ENCODE measurements around the gene KIF4A. TPM values are rescaled to one million over a fixed set of nuclear protein-coding genes. Genes with fewer than 3 reads are reported as not detected.

KIF4A gene
- total RNA-seq, 1 experiment from 2014 or later = 40.3 TPM

DNA sequence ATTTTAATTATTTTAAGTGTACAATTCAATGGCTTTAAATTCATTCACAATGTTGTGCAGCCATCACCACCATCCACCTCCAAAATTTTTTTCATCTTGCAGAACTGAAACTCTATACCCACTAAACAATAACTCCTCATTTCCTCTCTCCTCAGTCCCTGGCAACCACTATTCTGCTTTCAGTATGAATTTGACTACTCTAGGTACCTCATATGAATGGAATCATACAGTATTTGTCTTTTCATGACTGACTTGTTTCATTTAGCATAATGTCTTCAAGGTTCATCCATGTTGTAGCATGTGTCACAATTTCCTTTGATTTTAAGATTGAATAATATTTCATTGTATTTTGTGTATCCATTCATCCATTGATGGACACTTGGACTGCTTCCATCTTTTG, 46.9 kb downstream of the KIF4A start:
- Histone ChIP-seq H3K79me2 (ENCODE audit: insufficient read depth, low read length) (no peaks in the 10 kb centered on the region), H3K27me3 (ENCODE audit: insufficient read depth, low read length) (no peaks in the 10 kb centered on the region), H3K9me3 (ENCODE audit: control insufficient read depth in 1 of 2, insufficient read depth in 1 of 2, low read depth in 1 of 2, low read length in 2 of 2) (no peaks in the 10 kb centered on the region), H3K4me3 (replicated peaks in 1 of 2; ENCODE audit: low read depth in 1 of 2, low read length in 2 of 2) (no peak overlapping the region), H4K20me1 (ENCODE audit: insufficient read depth) (no peaks in the 10 kb centered on the region), H2AFZ (ENCODE audit: low read depth, low read length, poor library complexity, severe bottlenecking) (no peak overlapping the region), H3K9me2 (ENCODE audit: insufficient read depth) (no peaks in the 10 kb centered on the region), H3K9ac (ENCODE audit: low read length) (no peak overlapping the region), H3K36me3 (ENCODE audit: control insufficient read depth in 1 of 2, insufficient read depth in 2 of 2, low read length in 2 of 2) (0 out of 4 replicates have a peak, but pooled peaks cover 0 to 5% of the 10 kb centered on the region in 2 experiments), H3K4me1 (ENCODE audit: control insufficient read depth in 1 of 2, insufficient read depth in 2 of 2, low read length in 2 of 2) (no peaks in the 10 kb centered on the region), H3K27ac (ENCODE audit: low read depth, low read length) (no peak overlapping the region), H3K4me2 (ENCODE audit: low read length) (no peak overlapping the region)
- ChIA-PET RAD21 (ENCODE audit: low non-redundant PET in 1 of 2, low total read pairs in 2 of 2, uncharacterized antibody in 2 of 2, unreplicated experiment in 2 of 2) (no interaction called here), CTCF (no interaction called here), POLR2A (no interaction called here)
- DNase-seq (ENCODE audit: low read depth, low spot score) (no peak), ATAC-seq (no peak)
- no TSS peak for BruUV-seq (replicated peaks)
- intact Hi-C loops (cut with micrococcal nuclease) = no loop called here
- TF ChIP-seq, protein P1, sequence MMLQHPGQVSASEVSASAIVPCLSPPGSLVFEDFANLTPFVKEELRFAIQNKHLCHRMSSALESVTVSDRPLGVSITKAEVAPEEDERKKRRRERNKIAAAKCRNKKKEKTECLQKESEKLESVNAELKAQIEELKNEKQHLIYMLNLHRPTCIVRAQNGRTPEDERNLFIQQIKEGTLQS (IDR thresholded peaks at IDR 0.05) = no peak

DNA sequence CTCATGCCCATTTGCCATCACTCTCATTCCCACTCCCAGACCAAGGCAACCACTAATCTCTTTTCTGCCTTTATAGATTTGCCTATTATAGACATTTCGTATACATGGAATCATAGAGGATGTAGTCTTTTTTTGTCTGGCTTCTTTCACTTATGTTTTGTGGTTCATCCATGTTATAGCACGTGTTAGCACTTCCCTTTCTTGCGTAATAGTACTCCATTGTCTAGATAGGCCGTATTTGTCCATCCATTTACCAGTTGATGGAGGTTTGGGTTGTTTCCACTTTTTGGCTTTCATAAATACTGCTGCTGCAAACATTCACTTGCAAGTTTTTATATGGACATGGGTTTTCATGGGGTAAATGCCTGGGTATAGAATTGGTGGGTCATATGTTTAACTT, 48.4 kb downstream of the KIF4A start:
- no peaks in the 10 kb centered on the region for H3K79me2 ChIP-seq (ENCODE audit: insufficient read depth, low read length)
- ATAC-seq (no peak), DNase-seq (ENCODE audit: low read depth, low spot score) (no peak)
- no peaks in the 10 kb centered on the region for H4K20me1 ChIP-seq (ENCODE audit: insufficient read depth)
- no peak overlapping the region for H3K9ac ChIP-seq (ENCODE audit: low read length)
- ChIA-PET CTCF (no interaction called here), POLR2A (no interaction called here), RAD21 (ENCODE audit: low non-redundant PET in 1 of 2, low total read pairs in 2 of 2, uncharacterized antibody in 2 of 2, unreplicated experiment in 2 of 2) (no interaction called here)
- intact Hi-C loops (cut with micrococcal nuclease) = no loop called here
- no peak overlapping the region for H2AFZ ChIP-seq (ENCODE audit: low read depth, low read length, poor library complexity, severe bottlenecking)
- no TSS peak for BruUV-seq (replicated peaks)
- no peaks in the 10 kb centered on the region for H3K9me3 ChIP-seq (ENCODE audit: control insufficient read depth in 1 of 2, insufficient read depth in 1 of 2, low read depth in 1 of 2, low read length in 2 of 2)
- H3K27me3 ChIP-seq (ENCODE audit: insufficient read depth, low read length) = no peaks in the 10 kb centered on the region
- no peaks in the 10 kb centered on the region for H3K9me2 ChIP-seq (ENCODE audit: insufficient read depth)
- H3K36me3 ChIP-seq (ENCODE audit: control insufficient read depth in 1 of 2, insufficient read depth in 2 of 2, low read length in 2 of 2) = peaks cover 0 to 13% of the 10 kb centered on the region in 2 experiments; a peak in 2 of 4 replicates
- no peak overlapping the region for H3K4me2 ChIP-seq (ENCODE audit: low read length)
- no peaks in the 10 kb centered on the region for H3K4me1 ChIP-seq (ENCODE audit: control insufficient read depth in 1 of 2, insufficient read depth in 2 of 2, low read length in 2 of 2)
- no peak overlapping the region for H3K27ac ChIP-seq (ENCODE audit: low read depth, low read length)
- TF ChIP-seq, protein P1 (IDR thresholded peaks at IDR 0.05) = no peak
- TF ChIP-seq, protein P2, sequence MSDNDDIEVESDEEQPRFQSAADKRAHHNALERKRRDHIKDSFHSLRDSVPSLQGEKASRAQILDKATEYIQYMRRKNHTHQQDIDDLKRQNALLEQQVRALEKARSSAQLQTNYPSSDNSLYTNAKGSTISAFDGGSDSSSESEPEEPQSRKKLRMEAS (IDR thresholded peaks at IDR 0.05) = no peak
- TF ChIP-seq EZH2 (IDR thresholded peaks at IDR 0.05) = no peak
- TF ChIP-seq ELF1 (IDR thresholded peaks at IDR 0.05; ENCODE audit: borderline replicate concordance, low read depth) = no peak
- no peak for TF ChIP-seq CBX3 (IDR thresholded peaks at IDR 0.05; ENCODE audit: low read depth)
- TF ChIP-seq, protein P3, sequence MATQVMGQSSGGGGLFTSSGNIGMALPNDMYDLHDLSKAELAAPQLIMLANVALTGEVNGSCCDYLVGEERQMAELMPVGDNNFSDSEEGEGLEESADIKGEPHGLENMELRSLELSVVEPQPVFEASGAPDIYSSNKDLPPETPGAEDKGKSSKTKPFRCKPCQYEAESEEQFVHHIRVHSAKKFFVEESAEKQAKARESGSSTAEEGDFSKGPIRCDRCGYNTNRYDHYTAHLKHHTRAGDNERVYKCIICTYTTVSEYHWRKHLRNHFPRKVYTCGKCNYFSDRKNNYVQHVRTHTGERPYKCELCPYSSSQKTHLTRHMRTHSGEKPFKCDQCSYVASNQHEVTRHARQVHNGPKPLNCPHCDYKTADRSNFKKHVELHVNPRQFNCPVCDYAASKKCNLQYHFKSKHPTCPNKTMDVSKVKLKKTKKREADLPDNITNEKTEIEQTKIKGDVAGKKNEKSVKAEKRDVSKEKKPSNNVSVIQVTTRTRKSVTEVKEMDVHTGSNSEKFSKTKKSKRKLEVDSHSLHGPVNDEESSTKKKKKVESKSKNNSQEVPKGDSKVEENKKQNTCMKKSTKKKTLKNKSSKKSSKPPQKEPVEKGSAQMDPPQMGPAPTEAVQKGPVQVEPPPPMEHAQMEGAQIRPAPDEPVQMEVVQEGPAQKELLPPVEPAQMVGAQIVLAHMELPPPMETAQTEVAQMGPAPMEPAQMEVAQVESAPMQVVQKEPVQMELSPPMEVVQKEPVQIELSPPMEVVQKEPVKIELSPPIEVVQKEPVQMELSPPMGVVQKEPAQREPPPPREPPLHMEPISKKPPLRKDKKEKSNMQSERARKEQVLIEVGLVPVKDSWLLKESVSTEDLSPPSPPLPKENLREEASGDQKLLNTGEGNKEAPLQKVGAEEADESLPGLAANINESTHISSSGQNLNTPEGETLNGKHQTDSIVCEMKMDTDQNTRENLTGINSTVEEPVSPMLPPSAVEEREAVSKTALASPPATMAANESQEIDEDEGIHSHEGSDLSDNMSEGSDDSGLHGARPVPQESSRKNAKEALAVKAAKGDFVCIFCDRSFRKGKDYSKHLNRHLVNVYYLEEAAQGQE (IDR thresholded peaks at IDR 0.05; ENCODE audit: low read depth) = no peak
- no peak for TF ChIP-seq EZH2phosphoT487 (IDR thresholded peaks at IDR 0.05; ENCODE audit: borderline replicate concordance)
- no peak for TF ChIP-seq RAD21 (IDR thresholded peaks at IDR 0.05; ENCODE audit: low read depth)
- TF ChIP-seq SIN3A (IDR thresholded peaks at IDR 0.05; ENCODE audit: low read depth) = no peak
- TF ChIP-seq, protein P4, sequence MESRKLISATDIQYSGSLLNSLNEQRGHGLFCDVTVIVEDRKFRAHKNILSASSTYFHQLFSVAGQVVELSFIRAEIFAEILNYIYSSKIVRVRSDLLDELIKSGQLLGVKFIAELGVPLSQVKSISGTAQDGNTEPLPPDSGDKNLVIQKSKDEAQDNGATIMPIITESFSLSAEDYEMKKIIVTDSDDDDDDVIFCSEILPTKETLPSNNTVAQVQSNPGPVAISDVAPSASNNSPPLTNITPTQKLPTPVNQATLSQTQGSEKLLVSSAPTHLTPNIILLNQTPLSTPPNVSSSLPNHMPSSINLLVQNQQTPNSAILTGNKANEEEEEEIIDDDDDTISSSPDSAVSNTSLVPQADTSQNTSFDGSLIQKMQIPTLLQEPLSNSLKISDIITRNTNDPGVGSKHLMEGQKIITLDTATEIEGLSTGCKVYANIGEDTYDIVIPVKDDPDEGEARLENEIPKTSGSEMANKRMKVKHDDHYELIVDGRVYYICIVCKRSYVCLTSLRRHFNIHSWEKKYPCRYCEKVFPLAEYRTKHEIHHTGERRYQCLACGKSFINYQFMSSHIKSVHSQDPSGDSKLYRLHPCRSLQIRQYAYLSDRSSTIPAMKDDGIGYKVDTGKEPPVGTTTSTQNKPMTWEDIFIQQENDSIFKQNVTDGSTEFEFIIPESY (IDR thresholded peaks at IDR 0.05; ENCODE audit: extremely low read depth, insufficient replicate concordance, low read length) = no peak
- TF ChIP-seq CEBPB (IDR thresholded peaks at IDR 0.05; ENCODE audit: low read depth) = no peak
- TF ChIP-seq EGR1 (IDR thresholded peaks at IDR 0.05; ENCODE audit: low read depth) = no peak
- no peak for TF ChIP-seq JUND (IDR thresholded peaks at IDR 0.05)
- TF ChIP-seq SRF (IDR thresholded peaks at IDR 0.05; ENCODE audit: low read depth) = no peak
- H3K4me3 ChIP-seq (replicated peaks in 1 of 2; ENCODE audit: low read depth in 1 of 2, low read length in 2 of 2) = no peak overlapping the region

Data from HCT116 (cell line).